ENCODE measurements around the gene SLC24A4.

DNA sequence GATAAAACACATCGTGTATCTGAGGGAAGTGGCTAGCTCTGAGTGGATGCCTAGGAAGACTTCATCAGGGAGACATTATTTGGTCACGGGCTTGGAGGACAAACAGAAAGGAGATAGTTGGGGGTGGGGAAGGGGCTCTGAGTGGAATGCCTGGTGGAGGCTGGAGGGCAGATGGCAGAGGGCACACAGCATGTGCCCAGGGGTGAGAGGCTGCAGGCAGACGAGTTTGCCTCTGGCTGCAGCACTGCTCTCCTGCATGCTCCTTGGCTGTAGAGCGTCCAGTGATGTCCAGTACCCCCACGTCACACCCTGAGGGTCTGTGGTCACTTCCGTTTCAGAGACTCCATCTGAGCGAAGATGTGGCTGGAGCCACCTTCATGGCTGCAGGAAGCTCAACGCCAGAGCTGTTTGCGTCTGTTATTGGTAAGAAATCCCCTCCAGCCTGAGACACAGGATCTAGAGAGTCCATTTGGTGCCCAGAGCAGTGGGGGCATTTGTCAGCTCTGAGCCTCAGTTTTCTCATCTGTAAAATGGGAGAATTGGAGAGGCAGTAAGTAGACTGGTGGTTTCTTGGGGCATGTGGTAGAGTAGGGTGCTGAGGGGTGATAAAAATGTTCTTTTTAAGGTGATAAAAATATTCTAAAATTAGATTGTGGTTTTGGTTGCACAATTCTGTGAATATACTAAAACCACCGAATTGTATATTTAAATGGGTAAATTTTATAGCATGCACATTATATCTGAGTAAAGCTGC, 119.0 kb downstream of the SLC24A4 start:
- TF ChIP-seq POLR2AphosphoS5 (IDR thresholded peaks at IDR 0.05; ENCODE audit: low read depth, low read length), result no peak
- TF ChIP-seq TAF1 (IDR thresholded peaks at IDR 0.05; ENCODE audit: borderline replicate concordance, low read depth, low read length), result no peak

All from GM12892 (cell line).